MCF 10A (cell line): ENCODE measurements around the gene EFCAB12. TPM values are rescaled to one million over a fixed set of nuclear protein-coding genes. Genes with fewer than 3 reads are reported as not detected.

Experiments
- BruUV-seq: library from RNA; stranded (reverse); fragments of 400-500 nt; replicated peaks from 2 replicates; lab custom pipeline; 2021; lab: Mats Ljungman, UMichigan
- CTCF ChIA-PET: fragments of 300-600 bp; sonication (Branson Sonifier 250); formaldehyde crosslinking; extraction: SDS; loops from one replicate; lab custom pipeline; 2021; ENCODE audit warnings: antibody characterized with exemption, inconsistent platforms; lab: Yijun Ruan, JAX
- POLR2A ChIA-PET: fragments of 300-600, 350-650 bp; sonication (Branson Sonifier 250); formaldehyde crosslinking; extraction: SDS; loops from one replicate; lab custom pipeline; 2020; ENCODE audit warnings: antibody characterized with exemption, inconsistent platforms; lab: Yijun Ruan, JAX
- DNase-seq: peaks from one replicate; pipeline ENCODE4 v3.0.0-alpha.2; 2018; ENCODE audit not compliant: unreplicated experiment
- H3K27ac Mint-ChIP-seq: one replicate; pipeline ENCODE4 v1.8.0; 2022; ENCODE audit warnings: mild to moderate bottlenecking, low read depth, mixed read lengths; ENCODE audit not compliant: unreplicated experiment
- H3K27me3 Mint-ChIP-seq: one replicate; pipeline ENCODE4 v1.8.0; 2022; ENCODE audit warnings: mixed read lengths; ENCODE audit not compliant: insufficient read depth, unreplicated experiment
- H3K36me3 Mint-ChIP-seq: one replicate; pipeline ENCODE4 v1.8.0; 2022; ENCODE audit warnings: mild to moderate bottlenecking, moderate library complexity, mixed read lengths; ENCODE audit not compliant: insufficient read depth, unreplicated experiment
- H3K4me1 Mint-ChIP-seq: one replicate; pipeline ENCODE4 v1.8.0; 2022; ENCODE audit warnings: mixed read lengths; ENCODE audit not compliant: insufficient read depth, unreplicated experiment
- H3K4me3 Mint-ChIP-seq: one replicate; pipeline ENCODE4 v1.8.0; 2022; ENCODE audit warnings: mild to moderate bottlenecking, moderate library complexity, mixed read lengths; ENCODE audit not compliant: unreplicated experiment
- H3K9me3 Mint-ChIP-seq: one replicate; pipeline ENCODE4 v1.8.0; 2022; ENCODE audit warnings: mixed read lengths; ENCODE audit not compliant: unreplicated experiment
- intact Hi-C: fragments of 100-400 bp; cut with micrococcal nuclease; formaldehyde crosslinking; loops from 2 replicates; pipeline ENCODE4 v1.14.1; 2022
- total RNA-seq: library from RNA; stranded (reverse); gene quantifications from 2 replicates; pipeline ENCODE4 v1.2.3, GENCODE V29; 2022
- TF ChIP-seq, protein P1 (sequence below): fragments of 200-600 bp; IDR thresholded peaks from one replicate; pipeline ENCODE4 v1.8.0; 2022; ENCODE audit warnings: antibody characterized with exemption, mild to moderate bottlenecking; ENCODE audit not compliant: unreplicated experiment

EFCAB12 gene
- total RNA-seq, 1 experiment from 2014 or later, result not detected

DNA sequence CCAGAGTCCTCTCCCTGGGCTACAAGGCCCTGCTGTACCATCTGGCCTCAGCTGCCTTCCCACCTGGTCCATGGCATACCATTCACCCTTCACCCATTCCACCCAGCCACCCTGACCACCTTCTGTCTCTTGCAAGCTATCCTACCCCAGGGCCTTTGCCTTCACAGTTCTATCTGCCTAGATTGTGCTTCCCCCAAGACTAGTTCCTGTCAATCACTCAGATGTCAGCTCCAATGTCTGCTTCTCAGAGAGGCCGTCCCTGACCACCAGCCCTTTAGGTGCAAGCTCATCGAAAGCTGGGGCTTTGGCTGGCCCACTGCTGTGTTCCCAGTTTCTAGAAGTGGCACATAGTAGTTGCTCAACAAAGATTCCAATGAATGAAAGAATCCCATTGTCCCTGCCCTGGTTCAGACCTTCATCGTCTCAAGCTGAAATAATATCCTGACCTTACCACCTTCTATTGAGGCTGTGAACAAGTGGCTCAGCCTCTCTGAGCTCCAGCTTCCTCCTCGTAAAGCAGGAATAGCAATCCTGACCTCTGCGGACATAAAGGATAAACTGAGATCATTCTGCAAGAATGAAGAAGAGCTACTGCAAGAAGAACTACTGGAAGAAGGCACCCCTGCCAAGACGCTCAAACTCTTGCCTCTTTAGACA is 15.8 kb downstream of the EFCAB12 start:
- no peaks in the 10 kb centered on the region for H3K27me3 Mint-ChIP-seq
- no peak overlapping the region for H3K4me3 Mint-ChIP-seq
- no peak for DNase-seq
- H3K27ac Mint-ChIP-seq, result no peak overlapping the region
- POLR2A ChIA-PET, result interaction anchor here (2.3 kb wide), 1 partner anchor 13 kb away, joined by 8 read pairs; no protein-coding TSS in a partner anchor
- no TSS peak for BruUV-seq
- peaks cover 10% of the 10 kb centered on the region for H3K4me1 Mint-ChIP-seq
- H3K9me3 Mint-ChIP-seq, result no peaks in the 10 kb centered on the region
- no peaks in the 10 kb centered on the region for H3K36me3 Mint-ChIP-seq
- TF ChIP-seq, protein P1, sequence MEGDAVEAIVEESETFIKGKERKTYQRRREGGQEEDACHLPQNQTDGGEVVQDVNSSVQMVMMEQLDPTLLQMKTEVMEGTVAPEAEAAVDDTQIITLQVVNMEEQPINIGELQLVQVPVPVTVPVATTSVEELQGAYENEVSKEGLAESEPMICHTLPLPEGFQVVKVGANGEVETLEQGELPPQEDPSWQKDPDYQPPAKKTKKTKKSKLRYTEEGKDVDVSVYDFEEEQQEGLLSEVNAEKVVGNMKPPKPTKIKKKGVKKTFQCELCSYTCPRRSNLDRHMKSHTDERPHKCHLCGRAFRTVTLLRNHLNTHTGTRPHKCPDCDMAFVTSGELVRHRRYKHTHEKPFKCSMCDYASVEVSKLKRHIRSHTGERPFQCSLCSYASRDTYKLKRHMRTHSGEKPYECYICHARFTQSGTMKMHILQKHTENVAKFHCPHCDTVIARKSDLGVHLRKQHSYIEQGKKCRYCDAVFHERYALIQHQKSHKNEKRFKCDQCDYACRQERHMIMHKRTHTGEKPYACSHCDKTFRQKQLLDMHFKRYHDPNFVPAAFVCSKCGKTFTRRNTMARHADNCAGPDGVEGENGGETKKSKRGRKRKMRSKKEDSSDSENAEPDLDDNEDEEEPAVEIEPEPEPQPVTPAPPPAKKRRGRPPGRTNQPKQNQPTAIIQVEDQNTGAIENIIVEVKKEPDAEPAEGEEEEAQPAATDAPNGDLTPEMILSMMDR, result no peak
- intact Hi-C loops, result no loop called here
- CTCF ChIA-PET, result interaction anchor here (0.7 to 2.1 kb wide), 5 partner anchors 13 to 29 kb away, joined by 3 to 10 read pairs (median 6); no protein-coding TSS in a partner anchor

DNA sequence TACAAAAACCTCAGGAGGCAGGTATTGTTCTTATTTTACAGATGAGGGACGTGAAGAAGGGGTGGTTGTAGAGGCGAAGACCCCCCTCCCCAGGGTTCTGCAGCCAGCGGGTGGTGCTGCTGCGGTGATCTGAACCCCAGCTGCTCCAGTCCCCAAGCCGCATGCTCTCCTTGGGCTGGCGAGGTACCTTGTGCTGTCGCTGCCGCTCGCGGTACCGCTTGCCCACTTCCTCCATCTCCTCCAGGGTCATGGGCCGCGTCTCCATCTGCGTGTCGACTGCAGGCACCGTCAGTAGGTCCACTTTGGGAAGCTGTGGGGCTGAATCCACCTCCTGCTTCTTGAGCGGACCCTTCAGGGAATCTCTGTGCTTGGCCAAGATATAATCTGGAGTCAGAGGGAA is 17.5 kb downstream of the EFCAB12 start:
- Mint-ChIP-seq H3K4me3 (no peak overlapping the region), H3K36me3 (no peaks in the 10 kb centered on the region), H3K27ac (peak overlapping the region; percentile 35), H3K27me3 (no peaks in the 10 kb centered on the region), H3K4me1 (peaks cover 10% of the 10 kb centered on the region), H3K9me3 (no peaks in the 10 kb centered on the region)
- POLR2A ChIA-PET, result no interaction called here
- DNase-seq, result no peak
- intact Hi-C loops, result no loop called here
- BruUV-seq, result no TSS peak
- TF ChIP-seq, protein P1, result no peak
- CTCF ChIA-PET, result interaction anchor here (2.3 kb wide), 1 partner anchor 10 kb away, joined by 17 read pairs; no protein-coding TSS in a partner anchor

- BruUV-seq, result no TSS peak
- peak; percentile 32 for DNase-seq
- ChIA-PET CTCF (interaction anchor here (0.8 to 2.3 kb wide), 2 partner anchors 9 to 93 kb away, joined by 3 to 17 read pairs; no protein-coding TSS in a partner anchor), POLR2A (interaction anchor here (0.6 to 1.7 kb wide), 7 partner anchors 10 to 93 kb away, joined by 3 to 7 read pairs (median 4); partner anchors contain the start of genes IFT122 and MBD4)
- H3K27ac Mint-ChIP-seq, result no peak overlapping the region
- no peaks in the 10 kb centered on the region for H3K9me3 Mint-ChIP-seq
- no peak overlapping the region for H3K4me3 Mint-ChIP-seq
- H3K27me3 Mint-ChIP-seq, result no peaks in the 10 kb centered on the region
- TF ChIP-seq, protein P1, result no peak
- no peaks in the 10 kb centered on the region for H3K36me3 Mint-ChIP-seq
- intact Hi-C loops, result no loop called here
- H3K4me1 Mint-ChIP-seq, result peaks cover 10% of the 10 kb centered on the region
Measured at GRCh38 chr3:129409541-129409940, 18.9 kb downstream of the EFCAB12 start.

DNA sequence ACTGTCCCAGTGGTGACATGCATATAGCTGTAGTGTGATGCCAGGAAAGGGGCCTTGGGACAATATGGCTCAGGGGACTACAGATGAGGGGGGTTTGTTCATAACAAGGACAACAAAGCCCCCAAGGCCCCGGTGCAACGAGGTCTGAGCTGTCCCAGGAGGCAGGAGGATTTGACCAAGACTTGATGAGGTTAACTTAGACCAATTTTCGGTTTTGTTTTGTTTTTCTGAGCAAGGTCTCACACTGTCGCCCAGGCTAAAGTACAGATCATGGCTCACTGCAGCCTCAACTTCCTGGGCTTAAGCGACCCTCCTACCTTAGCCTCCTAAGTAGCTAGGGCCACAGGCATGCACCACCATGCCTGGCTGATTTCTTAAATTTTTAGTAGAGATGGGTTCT is 23.8 kb downstream of the EFCAB12 start:
- CTCF ChIA-PET, result interaction anchor here (0.7 kb wide), 1 partner anchor 19 kb away, joined by 4 read pairs; no protein-coding TSS in a partner anchor

More for the DNA sequence above, 23.8 kb downstream of the EFCAB12 start:
- Mint-ChIP-seq H3K27ac (no peak overlapping the region), H3K4me3 (no peak overlapping the region), H3K9me3 (no peaks in the 10 kb centered on the region), H3K27me3 (no peaks in the 10 kb centered on the region), H3K4me1 (no peaks in the 10 kb centered on the region), H3K36me3 (no peaks in the 10 kb centered on the region)
- POLR2A ChIA-PET, result no interaction called here
- TF ChIP-seq, protein P1, result no peak
- no peak for DNase-seq
- BruUV-seq, result no TSS peak
- intact Hi-C loops, result no loop called here
